Mesendoderm (in vitro differentiated cells): ENCODE results near the gene ZFP62.
A peak's percentile ranks its signal among the peaks of the same experiment; 100 is the strongest.

Source experiments
- DNase-seq: peaks from one replicate; pipeline ENCODE4 v3.0.0; 2013
- H2AK5ac ChIP-seq: 2 replicates; pipeline ENCODE4 v1.6.1; 2013; ENCODE audit warnings: low read length, inconsistent platforms
- H2BK120ac ChIP-seq: 2 replicates; pipeline ENCODE4 v1.6.1; 2013; ENCODE audit warnings: low read depth, mild to moderate bottlenecking, low read length, moderate library complexity, mixed read lengths
- H2BK15ac ChIP-seq: replicated peaks from 2 replicates; pipeline ENCODE4 v1.6.1; 2013; ENCODE audit warnings: low read depth, mild to moderate bottlenecking, moderate library complexity
- H2BK5ac ChIP-seq: 2 replicates; pipeline ENCODE4 v1.6.1; 2013; ENCODE audit warnings: low read length, inconsistent platforms
- H3K18ac ChIP-seq: 2 replicates; pipeline ENCODE4 v1.6.1; 2013; ENCODE audit warnings: mild to moderate bottlenecking, low read length, mixed read lengths
- H3K23ac ChIP-seq: one replicate; pipeline ENCODE4 v1.6.1; 2013; ENCODE audit warnings: low read length
- H3K27ac ChIP-seq: 2 replicates; pipeline ENCODE4 v1.5.1; 2013; ENCODE audit warnings: low read depth, mild to moderate bottlenecking, inconsistent platforms, low read length, moderate library complexity
- H3K27me3 ChIP-seq: 2 replicates; pipeline ENCODE4 v1.6.1; 2013; ENCODE audit warnings: low read length, control low read depth, mild to moderate bottlenecking, inconsistent platforms; ENCODE audit not compliant: insufficient read depth, poor library complexity
- H3K36me3 ChIP-seq: 2 replicates; pipeline ENCODE4 v1.6.1; 2013; ENCODE audit warnings: low read length, inconsistent platforms; ENCODE audit not compliant: control insufficient read depth, insufficient read depth
- H3K4ac ChIP-seq: one replicate; pipeline ENCODE4 v1.6.1; 2013; ENCODE audit warnings: low read depth, mild to moderate bottlenecking, low read length, moderate library complexity
- H3K4me1 ChIP-seq: 2 replicates; pipeline ENCODE4 v1.6.1; 2013; ENCODE audit warnings: low read depth, low read length, inconsistent platforms; ENCODE audit not compliant: control insufficient read depth
- H3K4me2 ChIP-seq: 2 replicates; pipeline ENCODE4 v1.6.1; 2013; ENCODE audit warnings: low read length
- H3K4me3 ChIP-seq: 2 replicates; pipeline ENCODE4 v1.5.1; 2013; ENCODE audit warnings: mild to moderate bottlenecking, low read length
- H3K56ac ChIP-seq: one replicate; pipeline ENCODE4 v1.6.1; 2013; ENCODE audit warnings: low read length
- H3K79me1 ChIP-seq: 2 replicates; pipeline ENCODE4 v1.6.1; 2013; ENCODE audit warnings: low read length, inconsistent platforms
- H3K79me2 ChIP-seq: 2 replicates; pipeline ENCODE4 v1.6.1; 2013; ENCODE audit warnings: mild to moderate bottlenecking, low read length; ENCODE audit not compliant: control insufficient read depth, insufficient read depth
- H3K9ac ChIP-seq: 2 replicates; pipeline ENCODE4 v1.6.1; 2013; ENCODE audit warnings: low read length, inconsistent platforms
- H4K5ac ChIP-seq: one replicate; pipeline ENCODE4 v1.6.1; 2013; ENCODE audit warnings: low read length
- H4K8ac ChIP-seq: one replicate; pipeline ENCODE4 v1.6.1; 2013; ENCODE audit warnings: low read depth, mild to moderate bottlenecking, control low read depth, low read length, moderate library complexity
- WGBS: extraction: QIAGEN DNeasy Blood & Tissue Kit; methylation state at CpG from one replicate; pipeline ENCODE4 v1.1.7; 2013; ENCODE audit warnings: low lambda C conversion rate, missing lambda C conversion rate; ENCODE audit not compliant: insufficient coverage; ENCODE audit errors: extremely low coverage; 5-methylcytosine and 5-hydroxymethylcytosine counted together

The ZFP62 gene

DNA sequence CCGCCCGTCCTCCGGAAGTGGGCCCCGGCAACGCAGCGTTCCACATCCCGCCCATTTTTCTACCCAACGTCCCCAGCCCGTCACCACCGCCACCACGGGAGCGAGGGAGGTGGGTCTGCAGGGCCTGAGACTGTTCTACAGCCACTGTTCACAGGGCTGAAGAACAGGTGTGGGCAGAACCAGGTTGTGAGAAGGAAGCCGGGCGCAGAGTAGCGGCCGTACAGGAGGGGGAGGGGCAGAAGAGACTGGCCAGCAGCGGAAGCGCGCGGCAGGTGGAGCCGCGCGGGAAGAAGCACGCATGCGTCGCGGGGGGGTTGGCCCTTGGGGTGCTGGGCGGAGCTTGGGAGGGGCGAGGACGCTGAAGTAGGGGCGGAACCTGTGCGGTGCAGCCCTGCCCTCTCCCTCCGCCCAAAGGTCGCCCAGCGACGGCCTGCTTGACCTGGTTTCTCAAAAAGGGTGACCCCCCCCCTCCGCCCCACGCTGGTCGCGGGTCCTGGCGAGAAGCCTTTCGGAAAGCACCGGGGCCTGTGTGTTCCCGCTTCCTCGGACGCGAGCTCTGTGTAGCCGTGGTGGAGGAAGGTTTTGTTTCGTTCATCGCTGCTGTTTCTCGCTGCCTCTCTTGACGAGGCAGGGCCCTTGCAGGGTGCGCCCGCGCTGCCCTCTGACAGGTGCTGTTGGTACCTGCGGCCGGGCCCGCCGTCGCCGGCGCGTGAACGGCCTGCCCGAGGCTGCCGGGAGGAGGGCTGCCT, 50.7 kb downstream of the ZFP62 start:
- DNase-seq: peak; percentile 97

GRCh38 chr5:180809403-180810209, 51.5 kb downstream of the ZFP62 start:
- H3K4me2 ChIP-seq: peak overlapping the region; percentile 76
- H2BK5ac ChIP-seq: peak overlapping the region; percentile 45
- peak overlapping the region; percentile 89 for H3K27ac ChIP-seq
- H3K4me3 ChIP-seq: peak overlapping the region; percentile 28
- H4K5ac ChIP-seq: no peak overlapping the region
- no peak overlapping the region for H2BK120ac ChIP-seq
- peak overlapping the region; percentile 88 for H3K9ac ChIP-seq
- no peak overlapping the region for H4K8ac ChIP-seq
- H3K4me1 ChIP-seq: peaks cover 6% of the 10 kb centered on the region
- WGBS: 100% methylated on average over 1 of the region's 40 CpGs
- no peak overlapping the region for H3K23ac ChIP-seq
- H3K36me3 ChIP-seq: no peaks in the 10 kb centered on the region
- H3K79me2 ChIP-seq: peaks cover 11% of the 10 kb centered on the region
- peak overlapping the region; percentile 42 for H3K4ac ChIP-seq
- H3K79me1 ChIP-seq: peaks cover 20% of the 10 kb centered on the region
- H2BK15ac ChIP-seq: no peak overlapping the region
- H3K27me3 ChIP-seq: no peaks in the 10 kb centered on the region
- peak overlapping the region; percentile 88 for H3K18ac ChIP-seq
- DNase-seq: peak; percentile 93
- H2AK5ac ChIP-seq: peak overlapping the region; percentile 86
- H3K56ac ChIP-seq: peak overlapping the region; percentile 94

More for the DNA sequence above, 50.7 kb downstream of the ZFP62 start:
- peak overlapping the region; percentile 91 for H3K18ac ChIP-seq
- H3K4ac ChIP-seq: peak overlapping the region; percentile 27
- peaks cover 11% of the 10 kb centered on the region for H3K79me2 ChIP-seq
- H3K4me3 ChIP-seq: peak overlapping the region; percentile 72
- no CpG with 5 or more reads among the region's 66 CpGs for WGBS
- peak overlapping the region; percentile 94 for H3K56ac ChIP-seq
- peaks cover 20% of the 10 kb centered on the region for H3K79me1 ChIP-seq
- H3K9ac ChIP-seq: peak overlapping the region; percentile 88
- H4K5ac ChIP-seq: no peak overlapping the region
- peak overlapping the region; percentile 96 for H3K4me2 ChIP-seq
- peak overlapping the region; percentile 89 for H3K27ac ChIP-seq
- H2BK5ac ChIP-seq: peak overlapping the region; percentile 83
- H2BK120ac ChIP-seq: no peak overlapping the region
- no peak overlapping the region for H2AK5ac ChIP-seq
- no peaks in the 10 kb centered on the region for H3K27me3 ChIP-seq
- H3K4me1 ChIP-seq: peaks cover 6% of the 10 kb centered on the region
- H2BK15ac ChIP-seq: no peak overlapping the region
- peak overlapping the region; percentile 41 for H4K8ac ChIP-seq
- no peaks in the 10 kb centered on the region for H3K36me3 ChIP-seq
- H3K23ac ChIP-seq: peak overlapping the region; percentile 17

DNA sequence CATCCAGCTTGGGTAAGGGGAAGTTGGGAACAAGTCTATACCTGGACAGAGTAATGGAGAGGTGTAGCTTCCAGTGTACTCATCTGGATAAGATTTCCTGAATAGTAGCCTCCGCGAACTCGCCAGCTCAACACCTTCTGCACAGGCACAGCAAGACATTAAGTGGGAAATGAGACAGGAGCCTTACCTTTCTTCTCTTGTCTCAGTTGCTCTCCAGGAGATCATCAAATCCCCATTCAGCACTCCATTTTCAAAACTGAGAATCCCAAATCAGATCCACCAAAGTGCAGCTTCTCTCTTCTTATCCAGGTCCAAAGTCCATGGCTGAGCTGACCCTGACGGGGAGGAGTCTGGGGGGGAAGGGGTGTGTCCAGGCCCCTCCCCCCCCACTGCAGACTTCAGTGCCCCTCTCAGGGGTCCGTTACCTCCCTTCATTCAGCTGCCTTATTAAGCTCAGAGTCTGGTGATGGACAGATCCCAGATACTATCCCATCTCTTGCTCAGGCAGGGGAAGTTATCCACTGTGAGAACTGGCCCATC, 52.5 kb downstream of the ZFP62 start:
- Histone ChIP-seq H3K4me1 (peaks cover 8% of the 10 kb centered on the region), H4K8ac (no peak overlapping the region), H3K18ac (no peak overlapping the region), H3K27ac (no peak overlapping the region), H4K5ac (no peak overlapping the region), H3K79me2 (peaks cover 11% of the 10 kb centered on the region), H3K56ac (peak overlapping the region; percentile 2), H3K79me1 (peaks cover 25% of the 10 kb centered on the region), H2AK5ac (no peak overlapping the region), H3K9ac (peak overlapping the region; percentile 64), H2BK15ac (no peak overlapping the region), H3K4ac (no peak overlapping the region), H3K27me3 (no peaks in the 10 kb centered on the region), H2BK120ac (no peak overlapping the region), H2BK5ac (no peak overlapping the region), H3K4me3 (no peak overlapping the region), H3K36me3 (no peaks in the 10 kb centered on the region), H3K23ac (no peak overlapping the region), H3K4me2 (no peak overlapping the region)
- DNase-seq: no peak
- no CpG with 5 or more reads among the region's 5 CpGs for WGBS

DNA sequence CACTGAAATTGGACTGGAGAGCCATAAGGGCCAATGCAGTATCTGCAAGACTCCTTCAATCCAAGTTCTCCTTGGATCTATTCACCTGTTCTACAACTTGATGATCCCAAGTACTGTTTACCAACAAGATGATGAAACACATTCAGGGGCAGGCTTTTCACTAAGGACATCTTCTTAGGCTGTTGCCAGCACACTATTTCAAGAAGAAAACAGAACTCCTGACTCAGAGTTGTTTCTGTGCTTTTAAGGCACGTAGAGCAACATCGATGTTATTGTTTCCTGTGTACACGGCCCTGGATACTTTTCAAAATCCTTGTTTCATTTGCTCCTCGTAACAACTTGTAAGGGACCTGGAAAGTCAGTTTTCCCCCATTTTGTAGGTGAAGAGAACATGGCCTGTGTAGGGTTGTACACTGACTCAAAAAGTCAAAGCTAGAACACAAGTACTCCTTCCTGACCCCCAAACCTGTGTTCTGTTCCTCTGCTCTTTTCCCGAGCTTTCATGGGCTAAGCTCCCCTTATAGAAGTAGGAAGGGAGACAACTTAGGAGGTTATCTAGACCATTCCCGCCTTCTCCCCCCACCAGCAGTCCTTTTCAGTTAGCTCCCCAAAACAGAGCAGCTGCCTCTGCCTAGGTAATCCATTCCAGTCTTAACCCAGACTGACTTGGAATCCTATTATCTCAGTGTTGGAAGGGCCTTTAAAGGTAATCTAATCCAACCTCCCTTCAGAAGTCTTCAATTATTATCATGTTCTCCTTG, 53.2 kb downstream of the ZFP62 start:
- Histone ChIP-seq H2AK5ac (no peak overlapping the region), H3K4me3 (no peak overlapping the region), H3K27ac (no peak overlapping the region), H2BK15ac (no peak overlapping the region), H3K9ac (peak overlapping the region; percentile 48), H3K18ac (no peak overlapping the region), H3K4ac (no peak overlapping the region), H3K36me3 (no peaks in the 10 kb centered on the region), H2BK120ac (no peak overlapping the region), H3K4me2 (no peak overlapping the region), H3K79me1 (peaks cover 25% of the 10 kb centered on the region), H4K8ac (no peak overlapping the region), H3K27me3 (no peaks in the 10 kb centered on the region), H3K4me1 (peaks cover 10% of the 10 kb centered on the region), H2BK5ac (no peak overlapping the region), H4K5ac (no peak overlapping the region), H3K23ac (no peak overlapping the region), H3K56ac (peak overlapping the region; percentile 30), H3K79me2 (peaks cover 11% of the 10 kb centered on the region)
- no peak for DNase-seq
- no CpG with 5 or more reads among the region's 6 CpGs for WGBS

DNA sequence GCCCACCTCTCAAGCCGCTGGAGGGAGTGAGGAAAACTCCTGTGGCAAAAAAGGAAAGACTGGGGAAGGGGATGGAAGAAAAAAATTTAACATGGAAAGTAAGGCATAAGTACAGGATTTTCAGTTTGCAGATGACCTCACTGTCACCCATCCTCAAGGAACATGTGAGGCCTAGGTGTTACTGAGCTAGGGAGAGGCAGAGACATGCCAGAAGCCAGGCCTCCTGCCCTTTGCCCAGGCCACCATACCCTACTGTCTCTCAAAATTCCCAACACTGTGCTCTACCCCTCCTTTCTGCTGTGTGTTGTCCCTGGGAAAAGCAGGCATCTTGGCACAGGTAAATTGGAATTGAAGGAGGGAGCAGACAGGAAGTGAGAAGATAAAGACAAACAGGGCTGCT, 54.0 kb downstream of the ZFP62 start:
- H2AK5ac ChIP-seq: no peak overlapping the region
- H3K56ac ChIP-seq: peak overlapping the region; percentile 7
- no peak overlapping the region for H3K23ac ChIP-seq
- peaks cover 11% of the 10 kb centered on the region for H3K79me2 ChIP-seq
- H3K4ac ChIP-seq: no peak overlapping the region
- no peak overlapping the region for H3K4me3 ChIP-seq
- no peak overlapping the region for H3K4me2 ChIP-seq
- no peak overlapping the region for H4K5ac ChIP-seq
- no peak overlapping the region for H2BK120ac ChIP-seq
- peaks cover 10% of the 10 kb centered on the region for H3K4me1 ChIP-seq
- H4K8ac ChIP-seq: no peak overlapping the region
- no peaks in the 10 kb centered on the region for H3K27me3 ChIP-seq
- DNase-seq: no peak
- H2BK15ac ChIP-seq: no peak overlapping the region
- peak overlapping the region; percentile 48 for H3K9ac ChIP-seq
- peaks cover 25% of the 10 kb centered on the region for H3K79me1 ChIP-seq
- no peak overlapping the region for H3K27ac ChIP-seq
- H2BK5ac ChIP-seq: no peak overlapping the region
- no CpG with 5 or more reads among the region's 1 CpG for WGBS
- H3K18ac ChIP-seq: no peak overlapping the region
- H3K36me3 ChIP-seq: no peaks in the 10 kb centered on the region
